PC-3 (cell line): ENCODE measurements around the gene SNRNP25. TPM values are rescaled to one million over a fixed set of nuclear protein-coding genes. Genes with fewer than 3 reads are reported as not detected.

Source experiments
- ATAC-seq: fragments of 200-7000 bp; cut with Tn5 transposase; 2 replicates; pipeline ENCODE4 v1.9.1; 2020; ENCODE audit warnings: mild to moderate bottlenecking, moderate library complexity
- BruUV-seq: library from RNA; stranded (reverse); fragments of 400-500 nt; replicated peaks from 2 replicates; lab custom pipeline; 2021; lab: Mats Ljungman, UMichigan
- CTCF ChIA-PET: fragments of 300-600 bp; sonication (Branson Sonifier 250); formaldehyde crosslinking; loops from one replicate; lab custom pipeline; 2022; ENCODE audit warnings: antibody characterized with exemption; lab: Charles Lee
- POLR2A ChIA-PET: fragments of 300-600 bp; sonication (Branson Sonifier 250); formaldehyde crosslinking; loops from one replicate; lab custom pipeline; 2022; ENCODE audit warnings: antibody characterized with exemption; ENCODE audit not compliant: unreplicated experiment; lab: Charles Lee
- DNase-seq: peaks from one replicate; pipeline ENCODE4 v3.0.0-alpha.2; 2015
- H2AFZ ChIP-seq: fragments of 300-600 bp; sonication (generic); 2 replicates; pipeline ENCODE4 v1.6.0; 2016; ENCODE audit warnings: antibody characterized with exemption, low read length
- H3F3A ChIP-seq: fragments of 300-600 bp; sonication (generic); one replicate; pipeline ENCODE4 v1.6.0; 2017; ENCODE audit warnings: antibody characterized with exemption, low read length, control low read depth, mild to moderate bottlenecking; ENCODE audit not compliant: unreplicated experiment
- H3K27ac ChIP-seq: fragments of 300-600 bp; sonication (generic); 2 replicates; pipeline ENCODE4 v1.5.1; 2016; ENCODE audit warnings: mild to moderate bottlenecking, low read length
- H3K27me3 ChIP-seq: fragments of 300-600 bp; sonication (generic); 2 replicates; pipeline ENCODE4 v1.6.1; 2016; ENCODE audit warnings: low read length, mixed read lengths
- H3K36me3 ChIP-seq: fragments of 300-600 bp; sonication (generic); 2 replicates; pipeline ENCODE4 v1.6.1; 2016; ENCODE audit warnings: low read depth, mixed run types, low read length, mixed read lengths
- H3K4me1 ChIP-seq: fragments of 300-600 bp; sonication (generic); 2 replicates; pipeline ENCODE4 v1.5.1; 2016; ENCODE audit warnings: low read length; ENCODE audit not compliant: insufficient read depth
- H3K4me2 ChIP-seq: fragments of 300-600 bp; sonication (generic); 2 replicates; pipeline ENCODE4 v1.6.0; 2016; ENCODE audit warnings: low read length
- H3K4me3 ChIP-seq: fragments of 300-600 bp; sonication (generic); 2 replicates; pipeline ENCODE4 v1.5.1; 2016; ENCODE audit warnings: mild to moderate bottlenecking, low read length, mixed read lengths
- H3K79me2 ChIP-seq: fragments of 300-600 bp; sonication (generic); 2 replicates; pipeline ENCODE4 v1.6.1; 2017; ENCODE audit warnings: low read length, mixed read lengths
- H3K9ac ChIP-seq: fragments of 300-600 bp; sonication (generic); 2 replicates; pipeline ENCODE4 v1.6.0; 2016; ENCODE audit warnings: mild to moderate bottlenecking, low read length
- H3K9me2 ChIP-seq: fragments of 300-600 bp; sonication (generic); replicated peaks from 2 replicates; pipeline ENCODE4 v1.6.1; 2016; ENCODE audit warnings: mixed run types, low read length, mixed read lengths
- H3K9me3 ChIP-seq: fragments of 300-600 bp; sonication (generic); 2 replicates; pipeline ENCODE4 v1.6.1; 2016; ENCODE audit warnings: low read length, mixed read lengths
- H4K20me1 ChIP-seq: fragments of 300-600 bp; sonication (generic); 2 replicates; pipeline ENCODE4 v1.6.1; 2016; ENCODE audit warnings: low read length, mixed read lengths
- EZH2 ChIP-seq: fragments of 300-600 bp; sonication (generic); IDR thresholded peaks from one replicate; pipeline ENCODE4 v1.6.1; 2017; ENCODE audit warnings: antibody characterized with exemption, mild to moderate bottlenecking, low read length; ENCODE audit not compliant: unreplicated experiment
- EZH2phosphoT487 ChIP-seq: fragments of 300-600 bp; sonication (generic); IDR thresholded peaks from 2 replicates; pipeline ENCODE4 v1.6.1; 2018; ENCODE audit warnings: mild to moderate bottlenecking, antibody characterized with exemption, low read length, borderline replicate concordance
- intact Hi-C: fragments of 100-400 bp; cut with micrococcal nuclease; formaldehyde crosslinking; loops from 2 replicates; pipeline ENCODE4 v1.9.0; 2023
- total RNA-seq: library from RNA; depleted of rRNA; stranded (reverse); fragments of >200 nt; gene quantifications from 2 replicates; pipeline ENCODE4 v1.2.3, GENCODE V29; 2014
- TF ChIP-seq, protein P1 (sequence below): fragments of 300-600 bp; sonication (generic); conservative IDR thresholded peaks from 2 replicates; pipeline ENCODE4 v1.5.1; 2017; ENCODE audit warnings: antibody characterized with exemption, low read depth, mild to moderate bottlenecking, low read length

SNRNP25 gene
- total RNA-seq, 1 experiment from 2014 or later, result 45.8 TPM

DNA sequence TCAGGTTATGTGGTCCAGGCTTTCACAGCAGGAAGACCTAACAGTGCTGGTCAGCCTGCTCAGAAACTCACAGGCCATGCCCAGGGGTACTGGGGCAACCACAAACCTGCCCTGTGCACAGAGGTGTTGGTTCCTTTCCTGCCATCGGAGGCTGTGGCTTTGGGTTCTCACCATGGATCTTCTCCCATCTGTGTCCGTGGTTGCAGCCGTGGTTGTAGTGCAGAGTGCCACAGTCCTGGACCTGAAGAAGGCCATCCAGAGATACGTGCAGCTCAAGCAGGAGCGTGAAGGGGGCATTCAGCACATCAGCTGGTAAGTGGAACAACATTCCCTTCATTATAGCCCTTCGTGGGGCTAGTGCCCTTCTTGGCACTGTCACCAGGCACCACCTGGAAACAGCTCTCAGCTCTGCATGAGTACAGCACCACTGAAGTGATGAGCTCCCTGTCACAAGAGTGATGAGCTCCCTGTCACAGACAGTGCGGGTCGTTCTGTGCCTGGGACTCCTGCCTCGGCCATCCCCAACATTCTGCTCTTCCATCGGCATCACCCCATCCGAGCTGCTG, 2.0 kb downstream of the SNRNP25 start:
- Histone ChIP-seq H3K4me2 (no peak overlapping the region), H3K9me2 (no peaks in the 10 kb centered on the region), H4K20me1 (no peaks in the 10 kb centered on the region), H3K9ac (no peak overlapping the region), H3K36me3 (no peaks in the 10 kb centered on the region; the same call in 1 of the 2 replicates), H3F3A (no peaks in the 10 kb centered on the region), H3K27me3 (no peaks in the 10 kb centered on the region), H3K9me3 (no peaks in the 10 kb centered on the region), H2AFZ (no peak overlapping the region), H3K4me3 (no peak overlapping the region), H3K4me1 (0 out of 2 replicates have a peak, but pooled peaks cover 5% of the 10 kb centered on the region), H3K79me2 (peaks cover 43% of the 10 kb centered on the region), H3K27ac (no peak overlapping the region)
- CTCF ChIA-PET, result no interaction called here
- no peak for ATAC-seq
- POLR2A ChIA-PET, result no interaction called here
- DNase-seq, result no peak
- BruUV-seq, result no TSS peak
- TF ChIP-seq EZH2phosphoT487, result no peak
- TF ChIP-seq EZH2, result no peak
- TF ChIP-seq, protein P1, sequence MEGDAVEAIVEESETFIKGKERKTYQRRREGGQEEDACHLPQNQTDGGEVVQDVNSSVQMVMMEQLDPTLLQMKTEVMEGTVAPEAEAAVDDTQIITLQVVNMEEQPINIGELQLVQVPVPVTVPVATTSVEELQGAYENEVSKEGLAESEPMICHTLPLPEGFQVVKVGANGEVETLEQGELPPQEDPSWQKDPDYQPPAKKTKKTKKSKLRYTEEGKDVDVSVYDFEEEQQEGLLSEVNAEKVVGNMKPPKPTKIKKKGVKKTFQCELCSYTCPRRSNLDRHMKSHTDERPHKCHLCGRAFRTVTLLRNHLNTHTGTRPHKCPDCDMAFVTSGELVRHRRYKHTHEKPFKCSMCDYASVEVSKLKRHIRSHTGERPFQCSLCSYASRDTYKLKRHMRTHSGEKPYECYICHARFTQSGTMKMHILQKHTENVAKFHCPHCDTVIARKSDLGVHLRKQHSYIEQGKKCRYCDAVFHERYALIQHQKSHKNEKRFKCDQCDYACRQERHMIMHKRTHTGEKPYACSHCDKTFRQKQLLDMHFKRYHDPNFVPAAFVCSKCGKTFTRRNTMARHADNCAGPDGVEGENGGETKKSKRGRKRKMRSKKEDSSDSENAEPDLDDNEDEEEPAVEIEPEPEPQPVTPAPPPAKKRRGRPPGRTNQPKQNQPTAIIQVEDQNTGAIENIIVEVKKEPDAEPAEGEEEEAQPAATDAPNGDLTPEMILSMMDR, result no peak
- intact Hi-C loops, result no loop called here

DNA sequence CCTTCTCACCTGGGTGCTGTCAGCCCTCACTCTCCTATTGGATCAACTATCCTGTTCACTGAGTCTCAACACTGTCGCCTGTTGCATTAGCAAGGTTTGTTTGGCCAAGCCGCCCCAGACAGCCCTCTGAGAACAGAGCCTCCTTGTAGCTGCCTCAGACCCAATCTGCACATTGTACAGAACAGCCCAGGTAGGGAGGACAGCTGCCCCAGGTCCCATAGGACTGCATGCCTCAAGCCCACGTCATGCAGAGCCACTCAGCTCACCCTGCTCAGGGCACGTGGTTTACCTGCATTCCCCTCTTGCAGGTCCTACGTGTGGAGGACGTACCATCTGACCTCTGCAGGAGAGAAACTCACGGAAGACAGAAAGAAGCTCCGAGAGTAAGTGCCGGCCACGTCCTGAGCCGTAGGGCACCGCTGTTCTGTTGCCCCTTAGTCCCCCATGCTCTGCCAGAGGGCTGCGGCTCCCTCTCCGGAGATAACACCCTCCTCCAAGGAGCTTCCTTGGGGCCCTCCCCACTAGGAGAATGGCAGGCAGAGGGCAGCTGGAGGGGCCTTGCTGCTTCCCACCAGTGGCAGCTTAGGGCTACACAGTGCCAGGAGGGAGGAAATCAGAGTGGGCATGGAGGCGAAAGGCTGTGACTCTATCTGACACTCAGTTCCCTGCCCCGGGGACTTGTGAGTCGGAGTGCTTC, 2.8 kb downstream of the SNRNP25 start:
- TF ChIP-seq EZH2phosphoT487, result no peak
- TF ChIP-seq, protein P1, result no peak
- TF ChIP-seq EZH2, result no peak
- Histone ChIP-seq H3K9me2 (no peaks in the 10 kb centered on the region), H3F3A (no peaks in the 10 kb centered on the region), H4K20me1 (no peaks in the 10 kb centered on the region), H3K36me3 (no peaks in the 10 kb centered on the region; the same call in 1 of the 2 replicates), H3K4me3 (no peak overlapping the region), H2AFZ (no peak overlapping the region), H3K79me2 (peaks cover 36% of the 10 kb centered on the region), H3K9me3 (no peaks in the 10 kb centered on the region), H3K27ac (no peak overlapping the region), H3K4me1 (no peaks in the 10 kb centered on the region), H3K27me3 (no peaks in the 10 kb centered on the region), H3K9ac (no peak overlapping the region), H3K4me2 (no peak overlapping the region)
- DNase-seq (no peak), ATAC-seq (no peak)
- ChIA-PET CTCF (interaction anchor here (0.6 kb wide), 1 partner anchor 126 kb away, joined by 3 read pairs; no protein-coding TSS in a partner anchor), POLR2A (no interaction called here)
- no TSS peak for BruUV-seq
- intact Hi-C loops, result no loop called here

DNA sequence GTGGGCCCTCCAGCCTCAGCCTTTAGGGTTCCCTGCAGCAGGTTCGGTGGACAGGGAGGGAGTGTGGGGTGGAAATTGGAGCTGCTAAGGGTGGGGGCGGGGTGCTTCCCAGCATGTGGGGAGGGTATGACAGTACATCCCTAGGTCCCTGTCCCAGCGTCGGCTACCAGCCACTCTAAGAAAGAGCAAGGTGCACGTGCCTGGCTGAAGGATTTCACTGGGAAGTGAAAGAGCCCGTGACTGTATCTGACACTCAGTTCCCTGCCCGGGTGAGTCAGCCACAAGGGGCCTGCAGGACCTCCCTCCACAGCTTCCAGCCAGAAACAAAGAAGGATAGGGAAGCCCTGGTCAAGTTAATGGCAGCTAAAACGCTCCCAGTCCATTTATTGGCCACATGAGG, 4.1 kb downstream of the SNRNP25 start:
- Histone ChIP-seq H3K9me3 (no peaks in the 10 kb centered on the region), H4K20me1 (no peaks in the 10 kb centered on the region), H3K79me2 (peaks cover 23% of the 10 kb centered on the region), H3K4me2 (no peak overlapping the region), H3K4me1 (no peaks in the 10 kb centered on the region), H3F3A (no peaks in the 10 kb centered on the region), H3K27me3 (no peaks in the 10 kb centered on the region), H3K4me3 (no peak overlapping the region), H2AFZ (no peak overlapping the region), H3K27ac (no peak overlapping the region), H3K36me3 (no peaks in the 10 kb centered on the region; the same call in 1 of the 2 replicates), H3K9ac (no peak overlapping the region), H3K9me2 (no peaks in the 10 kb centered on the region)
- DNase-seq, result no peak
- no peak for ATAC-seq
- no peak for TF ChIP-seq EZH2
- ChIA-PET POLR2A (no interaction called here), CTCF (no interaction called here)
- BruUV-seq, result no TSS peak
- intact Hi-C loops, result no loop called here
